Lower leg skin (tissue), 4 donors: Measurements from ENCODE around the gene PRR7. TPM values are rescaled to one million over a fixed set of nuclear protein-coding genes. Genes with fewer than 3 reads are reported as not detected.

ENCODE experiments used
- DNase-seq, 2 donors: peaks; one replicate each; pipeline ENCODE4 v3.0.0-alpha.2; 2019; ENCODE audit warnings: low spot score in 2 of 2
- H3K4me3 ChIP-seq: fragments of 200-600 bp; sonication (generic); 2 replicates; pipeline ENCODE4 v1.5.1; 2017; ENCODE audit warnings: mild to moderate bottlenecking, low read depth; ENCODE audit not compliant: poor library complexity, severe bottlenecking
- CTCF ChIP-seq, 3 donors: fragments of 450-650 bp; IDR thresholded peaks; one replicate each; pipeline ENCODE4 v1.5.1; 2016; ENCODE audit warnings: antibody characterized with exemption in 3 of 3, mild to moderate bottlenecking in 3 of 3, moderate library complexity in 2 of 3
- POLR2A ChIP-seq, 2 donors: fragments of 450-650 bp; IDR thresholded peaks; one replicate each; pipeline ENCODE4 v1.6.1; 2016 to 2017; ENCODE audit warnings: antibody characterized with exemption in 2 of 2, mild to moderate bottlenecking in 1 of 2, moderate library complexity in 1 of 2
- WGBS, 2 donors: methylation state at CpG; one replicate each; pipeline ENCODE4 v1.1.5; 2018; 5-methylcytosine and 5-hydroxymethylcytosine counted together
- intact Hi-C: fragments of 100-400 bp; cut with DNase I; formaldehyde crosslinking; loops from one replicate; pipeline ENCODE4 v1.15.0; 2023; ENCODE audit warnings: low total_unique reads
- total RNA-seq, 4 donors: library from RNA; depleted of rRNA; stranded (reverse); fragments of >200 nt; gene quantifications; one replicate each; pipeline ENCODE4 v1.1.0, GENCODE V29; 2016

The PRR7 gene
- total RNA-seq, 4 donors from 2014 or later: 5.4 to 10.2 (median 8.0) TPM

- WGBS, 2 donors: 47 to 64% methylated on average over 17 of the region's 17 CpGs
- intact Hi-C loops: loop anchor here (10.0 kb wide), 1 partner anchor 138 kb away; the partner anchor contains the start of gene MXD3
- no peak for TF ChIP-seq CTCF (IDR thresholded peaks at IDR 0.05)
- no peak for TF ChIP-seq POLR2A (IDR thresholded peaks at IDR 0.05)
- DNase-seq: no peak
- no peak overlapping the region for H3K4me3 ChIP-seq
Observed at GRCh38 chr5:177452688-177453638, 6.3 kb downstream of the PRR7 start.

- no peak overlapping the region for H3K4me3 ChIP-seq
- DNase-seq: no peak
- TF ChIP-seq POLR2A (IDR thresholded peaks at IDR 0.05) (no peak), CTCF (IDR thresholded peaks at IDR 0.05) (no peak)
- intact Hi-C loops: loop anchor here (2.0 to 10.0 kb wide), 2 partner anchors 49 to 139 kb away; partner anchors contain the start of gene MXD3
- 6 to 10% methylated on average over 18 to 27 of the region's 31 CpGs for WGBS, 2 donors
Observed at GRCh38 chr5:177453852-177454396, 7.3 kb downstream of the PRR7 start.

DNA sequence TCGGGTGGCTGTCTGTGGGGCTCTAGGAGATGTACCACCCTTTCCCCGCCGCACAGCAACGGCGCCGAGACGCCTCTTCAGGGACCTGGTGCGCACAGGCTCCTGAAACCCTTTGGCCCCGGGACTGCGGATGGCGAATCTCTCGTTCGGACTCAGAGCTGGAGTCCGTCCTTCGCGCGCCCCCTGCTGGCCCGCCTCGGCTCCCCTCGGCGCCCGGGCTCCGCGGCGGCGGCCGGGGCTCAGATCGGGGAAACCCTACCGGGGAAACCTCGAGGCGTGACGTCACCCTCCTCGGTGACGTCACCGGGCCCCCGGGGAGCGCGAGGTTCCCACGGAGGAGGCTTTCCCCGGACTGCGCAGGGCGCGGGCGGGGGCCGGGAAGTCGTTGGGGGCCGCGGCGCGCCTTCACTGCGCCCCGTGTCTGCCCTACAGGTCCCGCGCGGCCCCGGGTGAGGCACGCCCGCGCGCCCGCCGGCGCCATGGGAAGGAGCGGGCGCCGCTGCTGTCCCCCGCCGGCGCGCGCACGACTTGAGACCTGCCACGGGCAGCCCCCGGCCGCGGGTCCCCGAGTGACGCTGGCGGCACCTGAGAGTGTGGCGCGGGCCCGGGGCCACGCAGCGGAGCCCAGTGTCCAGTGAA is 7.9 kb downstream of the PRR7 start:
- WGBS, 2 donors: 0% methylated on average over 1 to 69 of the region's 84 CpGs
- intact Hi-C loops: loop anchor here (2.0 to 10.0 kb wide), 2 partner anchors 50 to 140 kb away; partner anchors contain the start of gene MXD3
- H3K4me3 ChIP-seq: peak overlapping the region; percentile 24
- TF ChIP-seq CTCF (IDR thresholded peaks at IDR 0.05) (no peak), POLR2A (IDR thresholded peaks at IDR 0.05) (no peak)
- peak; percentile 88 to 98 for DNase-seq

DNA sequence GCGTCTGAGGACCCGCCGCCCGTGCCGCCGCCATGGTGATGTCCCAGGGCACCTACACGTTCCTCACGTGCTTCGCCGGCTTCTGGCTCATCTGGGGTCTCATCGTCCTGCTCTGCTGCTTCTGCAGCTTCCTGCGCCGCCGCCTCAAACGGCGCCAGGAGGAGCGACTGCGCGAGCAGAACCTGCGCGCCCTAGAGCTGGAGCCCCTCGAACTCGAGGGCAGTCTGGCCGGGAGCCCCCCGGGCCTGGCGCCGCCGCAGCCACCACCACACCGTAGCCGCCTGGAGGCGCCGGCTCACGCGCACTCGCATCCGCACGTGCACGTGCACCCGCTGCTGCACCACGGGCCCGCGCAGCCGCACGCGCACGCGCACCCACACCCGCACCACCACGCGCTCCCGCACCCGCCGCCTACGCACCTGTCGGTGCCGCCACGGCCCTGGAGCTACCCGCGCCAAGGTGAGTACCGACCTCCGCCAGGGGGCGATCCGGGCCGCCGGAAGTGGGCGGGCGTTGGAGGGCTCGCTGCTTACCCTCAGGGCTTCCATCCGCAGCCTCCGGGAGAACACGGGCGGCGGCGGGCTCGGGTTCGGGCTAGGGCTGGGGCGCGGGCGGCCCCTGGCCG is 8.5 kb downstream of the PRR7 start:
- intact Hi-C loops: loop anchor here (2.0 to 10.0 kb wide), 2 partner anchors 50 to 140 kb away; partner anchors contain the start of gene MXD3
- peak in 1 of 2 donors; percentile 95 for DNase-seq
- H3K4me3 ChIP-seq: peak overlapping the region; percentile 24
- TF ChIP-seq POLR2A (IDR thresholded peaks at IDR 0.05) (no peak), CTCF (IDR thresholded peaks at IDR 0.05) (no peak)
- 0 to 1% methylated on average over 43 to 51 of the region's 80 CpGs for WGBS, 2 donors
